HCT116 (cell line): ENCODE measurements around the gene DNM1L. TPM values are rescaled to one million over a fixed set of nuclear protein-coding genes. Genes with fewer than 3 reads are reported as not detected.
A peak's percentile ranks its signal among the peaks of the same experiment; 100 is the strongest.

ENCODE experiments used
- ATAC-seq: fragments of 200-7000 bp; cut with Tn5 transposase; 2 replicates; pipeline ENCODE4 v1.9.1; 2020; ENCODE audit warnings: mild to moderate bottlenecking, moderate library complexity
- BruUV-seq: library from RNA; stranded (reverse); fragments of 400-500 nt; replicated peaks from 2 replicates; lab custom pipeline; 2021; lab: Mats Ljungman, UMichigan
- CTCF ChIA-PET: fragments of 300-600 bp; sonication (Branson Sonifier 250); formaldehyde crosslinking; loops from one replicate; lab custom pipeline; 2021; ENCODE audit warnings: antibody characterized with exemption; lab: Charles Lee
- POLR2A ChIA-PET: fragments of 300-600, 350-600 bp; sonication (Branson Sonifier 250); formaldehyde crosslinking; loops from one replicate; lab custom pipeline; 2021; ENCODE audit warnings: antibody characterized with exemption; lab: Charles Lee
- RAD21 ChIA-PET, 2 experiments: fragments of 300-600 bp; sonication (Branson Sonifier 250); formaldehyde crosslinking; loops; one replicate each; lab custom pipeline; 2023; ENCODE audit warnings: low total read pairs in 2 of 2; ENCODE audit not compliant: uncharacterized antibody in 2 of 2, unreplicated experiment in 2 of 2, low non-redundant PET in 1 of 2; lab: Charles Lee
- DNase-seq: peaks from one replicate; pipeline ENCODE4 v3.0.0-alpha.2; 2010; ENCODE audit warnings: low read depth, low spot score
- H2AFZ ChIP-seq: fragments of 200-600 bp; shearing (Covaris generic), sonication (generic); 2 replicates; pipeline ENCODE4 v1.6.1; 2017; ENCODE audit warnings: low read depth, mixed run types, mixed read lengths, antibody characterized with exemption, low read length; ENCODE audit not compliant: poor library complexity, severe bottlenecking
- H3K27ac ChIP-seq: 2 replicates; pipeline ENCODE4 v1.5.1; 2012; ENCODE audit warnings: low read depth, low read length
- H3K27me3 ChIP-seq: fragments of 200-600 bp; sonication (generic); 2 replicates; pipeline ENCODE4 v1.6.1; 2016; ENCODE audit warnings: mixed run types, low read length, mixed read lengths; ENCODE audit not compliant: insufficient read depth
- H3K36me3 ChIP-seq, 2 experiments: fragments of 200-500 bp in 1 of 2; fragments of 200-600 bp in 1 of 2; sonication (Bioruptor generic) in 1 of 2; sonication (generic) in 1 of 2; 2 replicates each; pipeline versions ENCODE4 v1.5.1 to v1.6.1; 2014 to 2016; ENCODE audit warnings: low read length in 2 of 2, inconsistent platforms in 1 of 2, mixed read lengths in 1 of 2, mixed run types in 1 of 2; ENCODE audit not compliant: insufficient read depth in 2 of 2, control insufficient read depth in 1 of 2
- H3K4me1 ChIP-seq, 2 experiments: fragments of 200-600 bp in 1 of 2; sonication (generic) in 1 of 2; 2 replicates each; pipeline versions ENCODE4 v1.5.1 to v1.6.1; 2012 to 2017; ENCODE audit warnings: low read length in 2 of 2, inconsistent platforms in 1 of 2, mild to moderate bottlenecking in 1 of 2, mixed read lengths in 1 of 2, mixed run types in 1 of 2, moderate library complexity in 1 of 2; ENCODE audit not compliant: insufficient read depth in 2 of 2, control insufficient read depth in 1 of 2
- H3K4me2 ChIP-seq: fragments of 200-600 bp; sonication (generic); 2 replicates; pipeline ENCODE4 v1.6.1; 2017; ENCODE audit warnings: mixed run types, low read length, mixed read lengths
- H3K4me3 ChIP-seq, 2 experiments: fragments of 200-600 bp in 1 of 2; sonication (generic) in 1 of 2; replicated peaks in 1 of 2; 2 replicates each; pipeline ENCODE4 v1.5.1; 2011 to 2016; ENCODE audit warnings: low read length in 2 of 2, control low read depth in 1 of 2, low read depth in 1 of 2, mild to moderate bottlenecking in 1 of 2, mixed read lengths in 1 of 2, mixed run types in 1 of 2
- H3K79me2 ChIP-seq: fragments of 200-600 bp; sonication (generic); 2 replicates; pipeline ENCODE4 v1.6.1; 2017; ENCODE audit warnings: mild to moderate bottlenecking, mixed run types, low read length, moderate library complexity, mixed read lengths; ENCODE audit not compliant: insufficient read depth
- H3K9ac ChIP-seq: fragments of 200-600 bp; sonication (generic); 2 replicates; pipeline ENCODE4 v1.6.1; 2016; ENCODE audit warnings: low read length, mixed read lengths
- H3K9me2 ChIP-seq: fragments of 200-600 bp; sonication (generic), shearing (Covaris generic); 2 replicates; pipeline ENCODE4 v1.6.1; 2017; ENCODE audit warnings: mixed run types, mild to moderate bottlenecking, moderate library complexity; ENCODE audit not compliant: insufficient read depth
- H3K9me3 ChIP-seq, 2 experiments: fragments of 200-500 bp in 1 of 2; fragments of 200-600 bp in 1 of 2; sonication (Bioruptor generic) in 1 of 2; sonication (generic) in 1 of 2; 2 replicates each; pipeline ENCODE4 v1.6.1; 2014 to 2017; ENCODE audit warnings: low read length in 2 of 2, mixed read lengths in 2 of 2, inconsistent platforms in 1 of 2, low read depth in 1 of 2, mild to moderate bottlenecking in 1 of 2, mixed run types in 1 of 2, moderate library complexity in 1 of 2; ENCODE audit not compliant: control insufficient read depth in 1 of 2, insufficient read depth in 1 of 2
- H4K20me1 ChIP-seq: fragments of 200-600 bp; sonication (generic), shearing (Covaris generic); 2 replicates; pipeline ENCODE4 v1.6.1; 2017; ENCODE audit warnings: mixed run types, mild to moderate bottlenecking, moderate library complexity; ENCODE audit not compliant: insufficient read depth
- MAX ChIP-seq: IDR thresholded peaks from 2 replicates; pipeline ENCODE4 v1.6.1; 2012
- RAD21 ChIP-seq: IDR thresholded peaks from 2 replicates; pipeline ENCODE4 v1.6.1; 2012; ENCODE audit warnings: low read depth, mild to moderate bottlenecking
- YY1 ChIP-seq: IDR thresholded peaks from 2 replicates; pipeline ENCODE4 v1.6.1; 2011; ENCODE audit warnings: low read length, low read depth, moderate library complexity, mild to moderate bottlenecking; ENCODE audit not compliant: insufficient replicate concordance; ENCODE audit errors: extremely low read depth
- ZNF274 ChIP-seq: fragments of 200-500 bp; sonication (Bioruptor generic); IDR thresholded peaks from 2 replicates; pipeline ENCODE4 v1.6.1; 2014; ENCODE audit warnings: mild to moderate bottlenecking, low read depth, low read length, inconsistent platforms
- intact Hi-C: fragments of 100-400 bp; cut with micrococcal nuclease; formaldehyde crosslinking; loops from 2 replicates; pipeline ENCODE4 v1.10.0; 2022
- total RNA-seq: library from RNA; stranded (reverse); gene quantifications from one replicate; pipeline ENCODE4 v1.2.1, GENCODE V29; 2021; ENCODE audit not compliant: unreplicated experiment

Gene DNM1L
- total RNA-seq, 1 experiment from 2014 or later: 69.7 TPM

DNA sequence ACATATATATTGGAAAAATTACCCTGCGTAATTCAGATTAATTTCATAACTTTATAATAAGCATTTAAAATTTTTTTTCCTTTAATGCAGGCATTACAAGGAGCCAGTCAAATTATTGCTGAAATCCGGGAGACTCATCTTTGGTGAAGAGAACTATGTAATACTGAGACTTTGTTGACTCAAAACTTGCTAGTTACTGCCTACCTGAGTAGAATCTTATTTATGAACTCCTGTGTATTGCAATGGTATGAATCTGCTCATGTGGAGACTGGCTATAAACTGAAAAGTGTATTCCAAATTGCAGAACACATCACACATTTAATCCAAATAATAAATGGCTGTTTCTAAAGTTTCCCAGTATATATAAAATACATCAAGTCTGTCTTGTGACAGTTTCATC, 64.2 kb downstream of the DNM1L start:
- Histone ChIP-seq H3K9me3 (no peaks in the 10 kb centered on the region), H2AFZ (no peak overlapping the region), H3K27me3 (no peaks in the 10 kb centered on the region), H3K4me2 (no peak overlapping the region), H4K20me1 (no peaks in the 10 kb centered on the region), H3K4me1 (no peaks in the 10 kb centered on the region), H3K27ac (no peak overlapping the region), H3K79me2 (peaks cover 33% of the 10 kb centered on the region), H3K36me3 (peaks cover 49 to 56% of the 10 kb centered on the region in 2 experiments), H3K4me3 (no peak overlapping the region), H3K9me2 (no peaks in the 10 kb centered on the region), H3K9ac (no peak overlapping the region)
- ChIA-PET POLR2A (no interaction called here), CTCF (interaction anchor here (1.1 kb wide), 2 partner anchors 12 to 13 kb away, joined by 3 read pairs; no protein-coding TSS in a partner anchor), RAD21 (no interaction called here)
- intact Hi-C loops: no loop called here
- ATAC-seq (no peak), DNase-seq (no peak)
- no TSS peak for BruUV-seq
- TF ChIP-seq RAD21: no peak

DNA sequence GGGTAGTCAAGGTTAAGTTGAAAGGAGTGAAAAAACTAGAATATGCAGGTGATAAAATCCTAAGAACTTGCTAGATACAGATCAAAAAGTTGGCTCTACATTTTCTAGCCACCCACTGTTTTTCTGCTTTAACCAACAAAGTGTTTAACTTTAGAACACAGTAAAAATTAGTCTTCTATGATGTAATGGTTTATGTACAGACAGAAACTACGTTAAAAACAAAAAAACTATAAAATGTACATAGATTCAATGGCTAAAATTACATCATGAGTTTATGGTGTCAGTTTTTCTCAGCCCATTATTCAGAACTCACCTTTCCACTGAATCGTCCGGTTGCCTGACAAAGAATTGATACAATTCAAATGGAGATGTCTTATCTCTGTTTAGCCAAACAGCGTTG, 74.5 kb downstream of the DNM1L start:
- POLR2A ChIA-PET: no interaction called here
- Histone ChIP-seq H3K9ac (no peak overlapping the region), H4K20me1 (no peaks in the 10 kb centered on the region), H3K4me2 (peak overlapping the region; percentile 86; the same call in 1 of the 2 replicates)
- no peak for TF ChIP-seq YY1
- TF ChIP-seq ZNF274: no peak
- no peak for TF ChIP-seq MAX
- TF ChIP-seq, all 23 proteins: peak for 0
- peaks cover 45% of the 10 kb centered on the region for H3K79me2 ChIP-seq
- no TSS peak for BruUV-seq
- no peaks in the 10 kb centered on the region for H3K9me2 ChIP-seq
- no peak overlapping the region for H3K27ac ChIP-seq
- no peak overlapping the region for H2AFZ ChIP-seq
- H3K4me3 ChIP-seq: no peak overlapping the region
- ChIA-PET RAD21 (no interaction called here), CTCF (interaction anchor here (2.6 kb wide), 1 partner anchor 1100 kb away, joined by 40 read pairs; no protein-coding TSS in a partner anchor)
- ATAC-seq: no peak
- intact Hi-C loops: loop anchor here (2.0 kb wide), 1 partner anchor 1101 kb away; no protein-coding TSS in a partner anchor
- no peaks in the 10 kb centered on the region for H3K9me3 ChIP-seq
- no peaks in the 10 kb centered on the region for H3K27me3 ChIP-seq
- DNase-seq: no peak
- peaks cover 6 to 15% of the 10 kb centered on the region in 2 experiments; a peak in 2 of 4 replicates for H3K4me1 ChIP-seq
- H3K36me3 ChIP-seq: peaks cover 17 to 28% of the 10 kb centered on the region in 2 experiments
